SK-N-SH (cell line): ENCODE data around the gene SLC2A8.

Experiments
- CTCF ChIP-seq: fragments of 200-600 bp; sonication (generic); IDR thresholded peaks from 2 replicates; pipeline ENCODE4 v1.6.1; 2017; ENCODE audit warnings: antibody characterized with exemption, mild to moderate bottlenecking, moderate library complexity
- EP300 ChIP-seq, 2 experiments: IDR thresholded peaks; 2 replicates each; pipeline versions ENCODE4 v1.4.0 to v1.6.1; 2012; ENCODE audit warnings: borderline replicate concordance in 1 of 2, low read depth in 1 of 2, low read length in 1 of 2
- GABPA ChIP-seq: IDR thresholded peaks from 2 replicates; pipeline ENCODE4 v1.4.0; 2012; ENCODE audit warnings: low read depth, mild to moderate bottlenecking
- POLR2AphosphoS5 ChIP-seq: IDR thresholded peaks from 2 replicates; pipeline ENCODE4 v1.6.1; 2012; ENCODE audit warnings: low read depth, low read length
- REST ChIP-seq: IDR thresholded peaks from 2 replicates; pipeline ENCODE4 v1.6.1; 2012; ENCODE audit warnings: mild to moderate bottlenecking, low read depth, low read length, moderate library complexity
- RFX5 ChIP-seq: IDR thresholded peaks from 2 replicates; pipeline ENCODE4 v1.6.1; 2012; ENCODE audit warnings: mild to moderate bottlenecking, improper control_type of control experiment, low read length
- TCF12 ChIP-seq: IDR thresholded peaks from 2 replicates; pipeline ENCODE4 v1.4.0; 2012
- TEAD4 ChIP-seq: IDR thresholded peaks from 2 replicates; pipeline ENCODE4 v1.4.0; 2012; ENCODE audit warnings: mild to moderate bottlenecking, borderline replicate concordance; ENCODE audit not compliant: insufficient read depth
- USF2 ChIP-seq: fragments of 150-350 bp; IDR thresholded peaks from 2 replicates; pipeline ENCODE4 v1.6.1; 2017; ENCODE audit warnings: antibody characterized with exemption, low read length, low read depth, borderline replicate concordance
- YY1 ChIP-seq: IDR thresholded peaks from 2 replicates; pipeline ENCODE4 v1.4.0; 2012; ENCODE audit warnings: low read depth, mild to moderate bottlenecking
- ZBTB33 ChIP-seq: IDR thresholded peaks from 2 replicates; pipeline ENCODE4 v1.4.0; 2012; ENCODE audit warnings: low read depth, borderline replicate concordance

GRCh38 chr9:127390248-127390545 lies 6.8 kb upstream of the SLC2A8 start:
- TF ChIP-seq YY1: no peak
- no peak for TF ChIP-seq CTCF
- TF ChIP-seq GABPA: no peak
- no peak for TF ChIP-seq TEAD4
- TF ChIP-seq ZBTB33: no peak
- TF ChIP-seq EP300 (IDR thresholded peaks at IDR 0.05; ENCODE audit: borderline replicate concordance in 1 of 2, low read depth in 1 of 2, low read length in 1 of 2): no peak
- TF ChIP-seq USF2: no peak
- TF ChIP-seq TCF12: no peak
- no peak for TF ChIP-seq RFX5
- no peak for TF ChIP-seq POLR2AphosphoS5
- TF ChIP-seq REST: no peak
